ENCODE measurements around the gene DCST1.

The DCST1 gene

GRCh38 chr1:155099331-155099730 lies 65.7 kb downstream of the DCST1 start:
- no peak for TF ChIP-seq CTCF (IDR thresholded peaks at IDR 0.05; ENCODE audit: extremely low read depth, insufficient read depth, missing control alignments)
- DNase-seq (ENCODE audit: low spot score) = no peak
- in situ Hi-C loops (cut with MboI; ENCODE audit: low pct_unique_long_range_greater_than_20kb, low sequenced_read_pairs, unreplicated experiment) = no loop called here
